ENCODE data around the gene LIF. TPM values are rescaled to one million over a fixed set of nuclear protein-coding genes. Genes with fewer than 3 reads are reported as not detected.
A peak's percentile ranks its signal among the peaks of the same experiment; 100 is the strongest.

The LIF gene
- polyA plus RNA-seq, 6 donors from 2014 or later = not detected

DNA sequence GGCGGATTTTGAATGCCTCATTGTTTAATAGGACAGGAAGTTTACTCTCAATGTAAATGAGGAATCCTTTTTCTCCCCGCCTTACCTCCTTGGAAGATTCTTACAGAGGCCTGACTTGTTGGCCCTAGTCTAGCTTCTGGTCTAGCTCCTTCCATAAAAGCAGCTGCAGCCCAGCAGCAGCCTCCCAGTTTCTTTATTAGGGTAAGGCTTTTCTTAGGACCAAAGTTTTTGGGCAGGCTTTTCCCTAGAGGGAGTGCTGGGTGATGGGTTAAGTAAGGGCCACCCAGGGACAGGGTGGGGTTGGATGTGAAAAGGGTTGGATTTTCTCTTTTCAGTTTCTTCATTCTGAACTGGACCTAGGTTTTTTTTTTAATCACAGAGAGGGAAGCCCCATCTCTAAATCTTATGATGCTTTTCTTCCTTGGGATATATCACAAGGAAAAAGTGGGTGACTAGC, 49.7 kb downstream of the LIF start:
- no peak for DNase-seq
- Mint-ChIP-seq H3K27me3 (peaks cover 0 to 3% (median 0%) of the 10 kb centered on the region in 3 donors), H3K4me1 (peaks cover 34 to 36% (median 34%) of the 10 kb centered on the region in 3 donors), H3K36me3 (no peaks in the 10 kb centered on the region), H3K27ac (peak overlapping the region in 1 of 6 donors; percentile 23), H3K4me3 (peak overlapping the region in 3 of 8 donors; percentile 10 to 48 (median 30)), H3K9me3 (peaks cover 0 to 2% (median 0%) of the 10 kb centered on the region in 7 donors)
- no peak for ATAC-seq (ENCODE audit: low read depth in 2 of 2)

DNA sequence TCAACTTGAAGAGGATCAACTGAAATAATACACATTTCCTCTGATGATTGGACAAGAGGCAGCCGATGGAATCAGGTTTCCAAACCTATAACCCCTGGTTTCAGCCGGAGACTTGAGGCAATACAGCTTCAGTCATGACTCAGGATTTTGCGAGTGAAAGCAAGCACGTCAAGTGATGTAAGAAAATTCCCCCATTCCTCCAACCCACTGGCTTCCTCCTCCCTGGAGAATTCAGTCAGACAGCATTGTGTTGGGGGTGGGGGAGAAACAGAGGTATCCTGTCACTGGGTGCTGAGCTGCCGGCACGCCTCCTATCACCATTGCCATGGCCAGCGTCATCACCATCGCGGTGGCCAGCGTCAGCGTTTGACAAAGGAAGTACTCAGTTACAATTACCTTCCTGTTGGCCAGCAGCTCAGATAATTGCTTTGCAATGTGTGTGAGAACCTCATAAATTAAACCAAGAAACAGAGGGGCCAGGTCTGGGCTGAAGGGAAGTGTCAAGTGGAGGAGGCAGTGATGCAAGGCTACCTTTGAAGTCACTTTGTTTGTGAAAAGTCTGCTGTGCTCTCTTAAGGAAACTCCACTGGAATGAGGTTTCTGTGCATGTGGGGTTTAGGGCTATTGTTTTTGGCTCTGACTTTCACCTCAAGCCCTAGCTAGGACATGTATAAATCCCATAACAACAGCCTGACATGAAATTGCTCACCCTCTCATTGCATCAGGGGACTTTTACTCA, 50.2 kb downstream of the LIF start:
- peaks cover 0 to 4% (median 0%) of the 10 kb centered on the region in 3 donors for H3K27me3 Mint-ChIP-seq
- peak overlapping the region in 7 of 8 donors; percentile 0 to 72 (median 29) for H3K4me3 Mint-ChIP-seq
- ATAC-seq (ENCODE audit: low read depth in 2 of 2) (peak; percentile 68 to 69), DNase-seq (peak; percentile 11)
- H3K36me3 Mint-ChIP-seq = no peaks in the 10 kb centered on the region
- peaks cover 35 to 40% (median 36%) of the 10 kb centered on the region in 3 donors for H3K4me1 Mint-ChIP-seq
- peak overlapping the region in 3 of 6 donors; percentile 23 to 44 (median 30) for H3K27ac Mint-ChIP-seq
- peaks cover 0 to 2% (median 0%) of the 10 kb centered on the region in 7 donors for H3K9me3 Mint-ChIP-seq

DNA sequence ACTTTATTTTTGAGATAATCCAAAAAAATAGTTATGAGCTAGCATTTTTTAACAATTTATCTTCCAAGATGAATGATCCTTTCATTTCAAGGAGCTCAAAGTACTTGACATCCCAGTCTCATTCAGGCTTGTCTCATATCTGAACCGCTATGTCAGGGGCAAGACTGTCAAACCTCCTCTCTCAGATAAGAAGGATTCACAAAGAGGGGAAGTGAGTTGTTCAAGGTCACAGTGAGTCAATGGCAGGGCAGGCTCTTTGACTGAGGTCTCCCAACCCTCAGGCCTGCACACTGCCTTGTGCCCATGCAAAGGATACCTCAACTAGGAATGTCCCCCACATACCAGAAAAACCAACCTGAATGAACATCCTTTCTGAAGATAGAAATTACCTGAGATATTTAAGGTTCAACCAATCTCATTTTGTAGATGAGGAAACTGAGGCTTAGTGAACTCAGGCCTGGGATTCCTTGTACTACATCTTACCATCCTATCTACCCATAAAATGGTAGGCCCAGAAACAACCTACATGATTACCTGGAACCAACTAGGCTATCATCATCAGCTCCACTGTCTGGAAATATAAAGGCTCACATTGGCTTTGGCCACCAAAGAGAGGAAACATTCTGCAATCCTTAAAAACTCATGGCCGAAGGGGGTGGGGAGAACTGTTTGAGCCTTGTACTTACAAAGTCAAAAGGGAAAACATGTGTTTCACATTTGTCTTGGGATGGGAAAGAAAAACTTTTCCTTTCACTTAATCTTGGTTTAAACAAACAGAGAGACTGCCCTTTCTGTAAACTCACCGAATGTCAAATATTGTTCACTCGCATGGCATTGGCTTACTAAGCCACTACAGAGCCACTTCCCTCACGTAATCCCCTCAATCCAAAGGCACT, 51.1 kb downstream of the LIF start:
- ATAC-seq (ENCODE audit: low read depth in 2 of 2) (no peak), DNase-seq (no peak)
- peaks cover 40 to 47% (median 42%) of the 10 kb centered on the region in 3 donors for H3K4me1 Mint-ChIP-seq
- H3K9me3 Mint-ChIP-seq = peaks cover 0 to 2% (median 0%) of the 10 kb centered on the region in 7 donors
- no peaks in the 10 kb centered on the region for H3K36me3 Mint-ChIP-seq
- H3K27me3 Mint-ChIP-seq = peaks cover 0 to 4% (median 0%) of the 10 kb centered on the region in 3 donors
- H3K27ac Mint-ChIP-seq = no peak overlapping the region
- peak overlapping the region in 1 of 8 donors; percentile 50 for H3K4me3 Mint-ChIP-seq

DNA sequence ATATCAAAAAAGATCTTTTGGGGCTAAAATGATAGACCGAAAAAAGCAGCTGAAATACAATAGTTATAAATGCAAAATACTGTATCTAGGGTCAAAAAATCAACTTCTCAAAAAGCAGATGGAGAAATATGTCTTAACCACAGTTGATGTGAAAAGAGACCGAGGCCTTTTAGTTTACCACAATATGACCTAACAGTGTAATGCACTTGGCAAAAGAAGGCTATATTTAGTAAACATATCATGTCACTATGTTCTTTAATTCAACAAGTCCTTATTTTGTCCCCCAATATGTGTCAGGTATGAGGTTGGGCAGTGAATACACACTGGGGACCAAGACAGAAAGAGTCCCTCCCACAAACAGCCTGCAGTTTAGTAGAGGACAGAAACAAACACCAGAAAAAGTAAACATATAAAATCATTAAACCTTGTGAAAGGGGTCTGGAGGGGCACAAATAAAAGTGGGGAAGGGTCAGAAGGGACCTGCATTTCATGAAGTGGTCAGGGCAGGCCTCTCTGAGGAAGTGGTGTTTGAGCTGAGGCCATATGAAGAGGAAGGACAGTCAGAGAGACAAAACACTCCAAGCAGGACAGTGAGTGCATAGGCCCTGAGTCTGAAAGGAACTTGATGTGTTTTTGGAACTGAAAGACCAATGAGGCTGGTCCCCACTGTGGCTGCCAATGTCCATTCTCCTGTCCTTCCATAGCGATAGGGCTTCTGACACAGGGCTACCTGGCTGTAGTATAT, 53.4 kb downstream of the LIF start:
- Mint-ChIP-seq H3K9me3 (peaks cover 0 to 2% (median 0%) of the 10 kb centered on the region in 7 donors), H3K27me3 (peaks cover 0 to 9% (median 8%) of the 10 kb centered on the region in 3 donors), H3K27ac (peak overlapping the region in 3 of 6 donors; percentile 47 to 58 (median 48)), H3K4me1 (peaks cover 43 to 45% (median 44%) of the 10 kb centered on the region in 3 donors), H3K4me3 (no peak overlapping the region), H3K36me3 (no peaks in the 10 kb centered on the region)
- no peak for ATAC-seq (ENCODE audit: low read depth in 2 of 2)
- no peak for DNase-seq

DNA sequence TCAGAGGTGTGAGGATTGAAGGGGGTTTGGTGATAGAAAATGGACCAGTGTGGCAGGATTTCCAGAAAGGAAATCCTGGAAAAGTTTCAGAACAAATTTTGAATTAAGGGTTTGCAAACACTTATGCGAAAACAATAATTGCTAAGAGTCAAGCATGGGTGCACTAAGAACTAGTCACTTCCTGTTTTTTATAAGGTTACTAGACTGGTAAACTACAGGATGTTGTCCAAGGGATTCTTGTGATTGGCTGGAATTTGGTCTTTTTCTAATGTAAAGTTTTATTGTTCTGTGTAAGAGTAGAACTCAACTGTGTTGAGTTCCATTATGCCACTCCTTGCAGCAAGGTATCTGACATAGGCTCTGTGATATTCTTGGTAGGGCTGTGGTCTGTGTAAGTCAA, 54.1 kb downstream of the LIF start:
- peak; percentile 68 to 74 for ATAC-seq (ENCODE audit: low read depth in 2 of 2)
- H3K4me1 Mint-ChIP-seq = peaks cover 43 to 45% (median 44%) of the 10 kb centered on the region in 3 donors
- peak overlapping the region in 4 of 8 donors; percentile 5 to 78 (median 23) for H3K4me3 Mint-ChIP-seq

DNA sequence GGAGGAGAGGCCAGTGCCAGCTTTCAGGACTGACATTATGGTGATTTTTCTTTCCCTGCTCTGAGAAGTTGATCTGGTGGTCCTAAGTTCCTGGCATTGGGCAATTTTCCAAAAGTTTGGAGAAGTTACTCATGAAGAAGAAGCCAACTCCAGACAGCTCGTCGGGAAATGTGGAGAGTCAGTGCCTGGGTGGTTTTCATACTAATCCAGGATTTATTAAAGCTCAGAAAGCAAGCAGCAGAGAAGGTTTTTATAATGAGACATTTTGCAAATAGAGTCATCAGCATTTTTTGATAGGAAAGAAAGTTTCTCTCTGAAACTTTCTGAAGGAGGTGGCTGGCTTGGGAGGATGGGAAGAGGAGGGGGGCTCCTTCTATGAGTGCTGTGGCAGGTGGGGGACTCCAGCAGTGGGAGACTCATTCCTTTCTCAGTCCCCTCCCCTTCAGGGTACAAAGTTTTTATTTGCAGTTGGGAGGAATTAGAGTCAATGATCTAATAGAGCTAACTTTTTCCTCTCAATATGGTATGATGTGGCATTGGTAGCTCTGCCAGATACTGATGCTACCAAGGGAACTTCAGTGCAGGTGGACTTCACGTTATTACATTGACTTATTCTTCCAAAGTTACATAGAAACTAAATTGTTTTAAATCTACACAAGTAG, 55.4 kb downstream of the LIF start:
- peak overlapping the region in 2 of 6 donors; percentile 6 to 63 for H3K27ac Mint-ChIP-seq
- DNase-seq = no peak
- ATAC-seq (ENCODE audit: low read depth in 2 of 2) = no peak
- peaks cover 0 to 9% (median 8%) of the 10 kb centered on the region in 3 donors for H3K27me3 Mint-ChIP-seq
- peaks cover 34 to 42% (median 38%) of the 10 kb centered on the region in 3 donors for H3K4me1 Mint-ChIP-seq
- peaks cover 0 to 2% (median 0%) of the 10 kb centered on the region in 7 donors for H3K9me3 Mint-ChIP-seq
- no peaks in the 10 kb centered on the region for H3K36me3 Mint-ChIP-seq
- H3K4me3 Mint-ChIP-seq = peak overlapping the region in 1 of 8 donors; percentile 26

More for the DNA sequence above, 54.1 kb downstream of the LIF start:
- DNase-seq = peak; percentile 16
- Mint-ChIP-seq H3K9me3 (peaks cover 0 to 2% (median 0%) of the 10 kb centered on the region in 7 donors), H3K27ac (peak overlapping the region in 3 of 6 donors; percentile 8 to 70 (median 60)), H3K27me3 (peaks cover 0 to 9% (median 8%) of the 10 kb centered on the region in 3 donors), H3K36me3 (no peaks in the 10 kb centered on the region)

DNA sequence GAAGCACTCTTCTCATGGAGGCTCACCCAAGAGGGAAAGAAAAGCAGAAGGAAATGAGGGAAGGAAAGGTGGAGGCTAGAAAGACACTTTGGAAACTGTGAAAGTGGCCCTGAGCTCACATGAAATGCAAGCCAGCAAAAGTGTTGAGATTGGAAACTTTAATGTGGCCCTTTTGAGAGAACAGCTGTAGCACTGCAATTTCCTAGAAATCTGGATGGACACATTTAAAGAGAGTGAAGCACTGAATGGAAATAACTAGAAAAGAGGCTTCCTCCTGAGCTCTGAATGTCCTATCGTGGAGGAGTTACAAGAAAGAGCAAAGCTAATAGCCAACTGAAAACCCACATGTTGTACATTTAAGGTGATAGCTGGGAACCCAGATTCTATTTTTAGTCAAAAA, 56.0 kb downstream of the LIF start:
- peak overlapping the region in 1 of 8 donors; percentile 26 for H3K4me3 Mint-ChIP-seq
- peaks cover 0 to 2% (median 0%) of the 10 kb centered on the region in 7 donors for H3K9me3 Mint-ChIP-seq
- peaks cover 0 to 9% (median 8%) of the 10 kb centered on the region in 3 donors for H3K27me3 Mint-ChIP-seq
- H3K36me3 Mint-ChIP-seq = no peaks in the 10 kb centered on the region
- peaks cover 28 to 36% (median 32%) of the 10 kb centered on the region in 3 donors for H3K4me1 Mint-ChIP-seq
- no peak overlapping the region for H3K27ac Mint-ChIP-seq
- ATAC-seq (ENCODE audit: low read depth in 2 of 2) (no peak), DNase-seq (no peak)

Other genes starting within 250 kb of the LIF start
- gene HORMAD2, start 166.3 kb downstream of the LIF start, polyA plus RNA-seq (ENCODE audit: low read depth in 6 of 6) = not detected
- 1 to 10 TPM in 5 of 6 donors, under 1 TPM in 1; 0.66 to 4.7 (median 1.3) TPM for gene OSM, start 20.1 kb upstream of the LIF start, polyA plus RNA-seq (ENCODE audit: low read depth in 6 of 6)
- 10 to 100 TPM in 5 of 6 donors, not detected in 1; 11.0 to 18.5 (median 14.7) TPM for gene CASTOR1, start 42.7 kb upstream of the LIF start, polyA plus RNA-seq (ENCODE audit: low read depth in 6 of 6)
- 10 to 100 TPM; 39.9 to 54.0 (median 40.7) TPM for gene TBC1D10A, start 80.2 kb upstream of the LIF start, polyA plus RNA-seq (ENCODE audit: low read depth in 6 of 6)
- gene SF3A1, start 110.1 kb upstream of the LIF start, polyA plus RNA-seq (ENCODE audit: low read depth in 6 of 6) = 100 to 1,000 TPM in 1 of 6 donors, 10 to 100 TPM in 5; 34.1 to 110 (median 80.3) TPM
- 1 to 10 TPM in 3 of 6 donors, under 1 TPM in 2, not detected in 1; 0.47 to 2.6 (median 1.6) TPM for gene CCDC157, start 110.2 kb upstream of the LIF start, polyA plus RNA-seq (ENCODE audit: low read depth in 6 of 6)
- 1 to 10 TPM in 1 of 6 donors, under 1 TPM in 4, not detected in 1; 0.30 to 1.0 (median 0.95) TPM for gene RNF215, start 140.7 kb upstream of the LIF start, polyA plus RNA-seq (ENCODE audit: low read depth in 6 of 6)
- gene SEC14L2, start 150.3 kb upstream of the LIF start, polyA plus RNA-seq (ENCODE audit: low read depth in 6 of 6) = 1 to 10 TPM in 3 of 6 donors, under 1 TPM in 3; 0.60 to 2.6 (median 1.0) TPM
- 10 to 100 TPM in 4 of 6 donors, 1 to 10 TPM in 2; 2.6 to 18.0 (median 13.2) TPM for gene MTFP1, start 179.0 kb upstream of the LIF start, polyA plus RNA-seq (ENCODE audit: low read depth in 6 of 6)
- not detected for gene SEC14L3, start 225.3 kb upstream of the LIF start, polyA plus RNA-seq (ENCODE audit: low read depth in 6 of 6)

Data from naive B cell (primary cell).